ENCODE measurements around the gene STAB2. TPM values are rescaled to one million over a fixed set of nuclear protein-coding genes. Genes with fewer than 3 reads are reported as not detected.

Gene STAB2
- total RNA-seq, 1 donor from 2014 or later, result not detected

- no peaks in the 10 kb centered on the region for H3K27me3 ChIP-seq (ENCODE audit: control insufficient read depth, insufficient read depth, low read length)
- H3K4me3 ChIP-seq (ENCODE audit: low read depth, low read length), result no peak overlapping the region
- no peak for TF ChIP-seq CTCF (IDR thresholded peaks at IDR 0.05; ENCODE audit: insufficient read depth, low read length, severe bottlenecking)
- H3K36me3 ChIP-seq (ENCODE audit: control insufficient read depth, insufficient read depth, low read length), result no peaks in the 10 kb centered on the region
- no peak for DNase-seq (ENCODE audit: low read depth)
- no peak for FAIRE-seq
Measured at GRCh38 chr12:103710544-103710943, 123.5 kb downstream of the STAB2 start.

- H3K4me3 ChIP-seq (ENCODE audit: low read depth, low read length), result no peak overlapping the region
- no peaks in the 10 kb centered on the region for H3K27me3 ChIP-seq (ENCODE audit: control insufficient read depth, insufficient read depth, low read length)
- H3K36me3 ChIP-seq (ENCODE audit: control insufficient read depth, insufficient read depth, low read length), result no peaks in the 10 kb centered on the region
- no peak for TF ChIP-seq CTCF (IDR thresholded peaks at IDR 0.05; ENCODE audit: insufficient read depth, low read length, severe bottlenecking)
- no peak for DNase-seq (ENCODE audit: low read depth)
- no peak for FAIRE-seq
Measured at GRCh38 chr12:103712216-103712615, 125.1 kb downstream of the STAB2 start.

- H3K27me3 ChIP-seq (ENCODE audit: control insufficient read depth, insufficient read depth, low read length), result no peaks in the 10 kb centered on the region
- no peak for TF ChIP-seq CTCF (IDR thresholded peaks at IDR 0.05; ENCODE audit: insufficient read depth, low read length, severe bottlenecking)
- no peaks in the 10 kb centered on the region for H3K36me3 ChIP-seq (ENCODE audit: control insufficient read depth, insufficient read depth, low read length)
- no peak overlapping the region for H3K4me3 ChIP-seq (ENCODE audit: low read depth, low read length)
- FAIRE-seq (no peak), DNase-seq (ENCODE audit: low read depth) (no peak)
Measured at GRCh38 chr12:103715494-103715893, 128.4 kb downstream of the STAB2 start.

GRCh38 chr12:103716517-103717196 lies 129.6 kb downstream of the STAB2 start:
- FAIRE-seq (no peak), DNase-seq (ENCODE audit: low read depth) (no peak)
- Histone ChIP-seq H3K36me3 (ENCODE audit: control insufficient read depth, insufficient read depth, low read length) (no peaks in the 10 kb centered on the region), H3K27me3 (ENCODE audit: control insufficient read depth, insufficient read depth, low read length) (no peaks in the 10 kb centered on the region), H3K4me3 (ENCODE audit: low read depth, low read length) (no peak overlapping the region)
- no peak for TF ChIP-seq CTCF (IDR thresholded peaks at IDR 0.05; ENCODE audit: insufficient read depth, low read length, severe bottlenecking)

- FAIRE-seq, result no peak
- no peaks in the 10 kb centered on the region for H3K27me3 ChIP-seq (ENCODE audit: control insufficient read depth, insufficient read depth, low read length)
Measured at GRCh38 chr12:103725398-103725797, 138.3 kb downstream of the STAB2 start.

More at GRCh38 chr12:103725398-103725797, 138.3 kb downstream of the STAB2 start:
- no peak for DNase-seq (ENCODE audit: low read depth)
- TF ChIP-seq CTCF (IDR thresholded peaks at IDR 0.05; ENCODE audit: insufficient read depth, low read length, severe bottlenecking), result no peak
- H3K4me3 ChIP-seq (ENCODE audit: low read depth, low read length), result no peak overlapping the region
- H3K36me3 ChIP-seq (ENCODE audit: control insufficient read depth, insufficient read depth, low read length), result no peaks in the 10 kb centered on the region

Data from bronchial epithelial cell (primary cell).